Left hindlimb (tissue), 1 donor: ENCODE data around the gene MTRFR.
"Not testable (repeated sequence)": the region's sequence is repeated elsewhere in the genome, so short reads cannot be mapped to it uniquely, and the experiment has no call there.

Source experiments
- DNase-seq: peaks from one replicate; pipeline ENCODE4 v3.0.0-alpha.2; 2018

Gene MTRFR

GRCh38 chr12:123250471-123251383 is 17.5 kb downstream of the MTRFR start:
- no peak for DNase-seq

DNA sequence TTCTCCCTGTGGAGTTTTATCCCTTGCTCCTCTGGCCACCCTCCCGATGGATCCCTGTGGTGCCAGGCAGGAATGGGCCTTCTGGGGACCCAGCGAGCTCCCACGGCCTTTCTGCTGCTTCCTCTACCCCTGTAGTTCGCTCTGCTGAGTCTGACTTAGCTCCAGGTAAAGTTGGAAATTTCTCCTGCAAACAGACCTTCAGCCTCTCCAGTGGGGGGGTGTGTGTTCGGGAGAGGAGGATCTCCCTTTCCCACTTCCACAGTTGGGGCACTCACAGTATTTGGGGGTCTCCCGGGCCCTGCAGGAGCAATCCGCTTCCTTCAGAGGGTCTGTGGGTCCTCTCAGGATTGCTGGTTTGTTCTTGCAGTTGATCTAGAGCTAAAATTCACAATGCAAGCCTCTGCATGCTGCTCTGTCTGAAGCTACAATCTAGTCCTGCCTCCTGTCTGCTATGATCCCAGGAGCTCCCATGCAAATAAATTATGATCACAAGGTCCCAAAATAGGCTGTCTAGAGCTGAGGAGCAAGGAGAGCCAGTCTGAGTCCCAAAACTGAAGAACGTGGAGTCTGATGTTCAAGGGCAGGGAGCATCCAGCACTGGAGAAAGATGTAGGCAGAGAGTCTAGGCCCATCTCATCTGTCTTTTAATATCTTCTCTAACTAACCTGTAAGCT is 18.3 kb downstream of the MTRFR start:
- DNase-seq: no peak

DNA sequence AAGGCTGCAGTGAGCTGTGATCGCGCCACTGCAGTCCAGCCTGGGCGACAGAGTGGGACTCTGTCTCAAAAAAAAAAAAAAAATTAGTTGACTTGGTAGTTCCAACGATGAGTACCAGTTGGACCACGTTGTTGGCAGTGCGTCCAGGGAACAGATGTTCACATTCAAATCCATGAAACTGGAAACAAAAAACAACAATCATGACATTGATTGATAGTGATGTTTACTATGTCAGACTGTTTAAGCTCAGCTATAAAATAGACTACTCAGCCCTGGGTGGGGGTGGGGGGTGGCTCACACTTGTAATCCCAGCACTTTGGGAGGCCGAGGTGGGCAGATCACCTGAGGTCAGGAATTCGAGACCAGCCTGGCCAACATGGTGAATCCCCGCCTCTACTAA is 19.1 kb downstream of the MTRFR start:
- not testable (repeated sequence) for DNase-seq

GRCh38 chr12:123253641-123254459 is 20.6 kb downstream of the MTRFR start:
- no peak for DNase-seq

- DNase-seq: no peak
These were observed 21.7 kb downstream of the MTRFR start for GRCh38 chr12:123254853-123255446.

- no peak for DNase-seq
These were observed 25.4 kb downstream of the MTRFR start for GRCh38 chr12:123258593-123258992.

GRCh38 chr12:123260081-123260480 is 26.8 kb downstream of the MTRFR start:
- DNase-seq: no peak

- DNase-seq: no peak
These were observed 28.0 kb downstream of the MTRFR start for GRCh38 chr12:123261196-123261595.

- no peak for DNase-seq
These were observed 30.1 kb downstream of the MTRFR start for GRCh38 chr12:123263196-123263817.

- DNase-seq: no peak
These were observed 31.4 kb downstream of the MTRFR start for GRCh38 chr12:123264642-123265041.

GRCh38 chr12:123265851-123266678 is 32.8 kb downstream of the MTRFR start:
- DNase-seq: no peak

DNA sequence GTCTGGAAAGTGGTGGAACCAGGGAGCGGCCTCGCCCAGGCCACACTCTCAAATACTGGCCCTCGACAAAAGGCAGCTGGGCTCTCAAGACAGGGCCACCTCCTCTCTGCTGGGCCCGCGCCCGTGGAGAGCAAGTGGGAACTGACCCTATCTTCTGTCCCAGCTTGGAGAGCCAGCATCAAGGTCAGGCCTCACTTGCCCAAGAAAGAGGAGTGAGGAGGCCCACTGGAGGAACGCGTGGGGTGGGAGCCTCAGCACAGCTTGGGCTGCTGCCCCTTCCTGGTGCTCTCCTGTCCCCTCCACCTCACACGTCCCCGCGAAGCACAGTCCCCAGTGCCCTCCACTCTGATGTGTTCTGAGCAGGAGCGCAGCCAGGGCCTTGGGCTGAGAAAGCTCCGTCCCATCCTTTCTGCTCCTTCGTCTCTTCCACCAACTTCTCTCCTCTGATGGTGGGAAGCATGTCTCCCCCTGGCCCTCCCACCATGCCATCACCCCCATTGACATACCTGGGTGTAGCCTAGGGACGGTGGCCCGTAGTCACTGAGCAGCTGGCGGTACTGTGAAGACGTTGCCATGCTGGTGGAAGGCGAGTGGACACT is 33.5 kb downstream of the MTRFR start:
- no peak for DNase-seq

DNA sequence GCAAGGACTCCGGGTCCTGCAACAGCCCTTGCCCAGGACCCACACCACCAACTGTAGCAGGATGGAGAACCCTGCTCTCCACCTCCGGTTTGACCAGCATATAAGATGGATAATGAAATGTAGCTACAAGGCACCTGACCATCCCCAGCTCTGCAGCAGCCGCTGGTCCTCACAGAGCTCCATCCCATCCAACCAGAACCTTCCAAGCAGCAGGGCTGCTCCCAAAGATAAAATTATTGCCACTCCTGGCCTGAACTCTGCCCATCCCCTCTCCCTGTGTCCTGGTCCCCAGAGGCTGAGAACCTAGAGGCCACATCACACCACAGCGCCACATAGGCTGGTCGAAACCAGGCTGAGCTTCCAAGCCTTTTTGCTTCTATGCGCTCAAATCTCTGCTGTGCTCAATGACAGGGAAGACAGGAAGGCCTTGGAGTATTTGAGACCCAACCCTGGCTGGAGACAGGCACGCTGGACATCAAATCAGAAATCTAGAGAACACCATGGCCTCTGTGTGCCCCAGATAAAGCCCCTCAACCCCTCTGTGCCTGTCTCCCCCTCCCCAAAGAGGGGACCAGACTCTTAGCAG is 34.2 kb downstream of the MTRFR start:
- no peak for DNase-seq

DNA sequence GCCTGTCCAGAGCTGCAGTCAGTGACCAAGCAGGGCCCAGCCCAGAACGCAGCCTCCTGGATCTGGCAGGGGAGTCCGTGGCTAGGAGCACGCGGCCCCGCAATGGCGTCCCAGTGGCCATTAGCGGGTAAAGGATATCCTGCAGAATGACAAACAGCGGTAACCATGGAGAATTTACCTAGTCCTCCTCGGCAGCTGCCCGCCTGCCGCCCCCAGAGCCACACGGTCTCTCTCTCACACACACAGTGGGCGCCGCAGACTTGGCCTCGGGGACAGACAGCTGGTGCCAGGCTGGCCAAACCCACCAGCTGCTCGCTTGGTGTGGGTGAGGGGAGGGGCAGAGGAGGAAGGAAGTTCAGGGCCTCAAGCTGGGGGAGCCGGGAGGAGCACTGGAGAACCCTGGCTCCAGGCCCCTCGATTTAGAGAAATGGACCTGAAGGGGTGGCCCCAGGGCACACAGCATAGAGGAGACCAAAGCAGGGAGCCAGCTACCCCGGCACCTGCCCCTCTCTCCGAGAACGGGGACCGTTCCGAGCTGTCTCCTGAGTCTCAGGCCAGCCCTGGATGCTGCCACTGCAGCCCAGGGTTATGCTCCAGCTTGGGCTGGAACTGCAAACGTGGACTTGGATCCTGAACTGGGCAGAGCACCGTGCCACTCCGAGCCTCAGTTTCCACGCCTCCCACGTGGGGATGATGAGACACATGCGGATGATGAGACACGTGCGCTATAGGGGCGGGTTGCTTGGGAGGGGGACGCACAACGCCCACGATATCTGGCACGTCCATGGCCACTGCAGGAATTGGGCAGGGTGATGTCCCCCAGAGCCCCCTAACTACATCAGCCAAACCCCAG is 35.0 kb downstream of the MTRFR start:
- DNase-seq: peak; percentile 86

GRCh38 chr12:123268850-123269249 is 35.6 kb downstream of the MTRFR start:
- DNase-seq: peak; percentile 39

DNA sequence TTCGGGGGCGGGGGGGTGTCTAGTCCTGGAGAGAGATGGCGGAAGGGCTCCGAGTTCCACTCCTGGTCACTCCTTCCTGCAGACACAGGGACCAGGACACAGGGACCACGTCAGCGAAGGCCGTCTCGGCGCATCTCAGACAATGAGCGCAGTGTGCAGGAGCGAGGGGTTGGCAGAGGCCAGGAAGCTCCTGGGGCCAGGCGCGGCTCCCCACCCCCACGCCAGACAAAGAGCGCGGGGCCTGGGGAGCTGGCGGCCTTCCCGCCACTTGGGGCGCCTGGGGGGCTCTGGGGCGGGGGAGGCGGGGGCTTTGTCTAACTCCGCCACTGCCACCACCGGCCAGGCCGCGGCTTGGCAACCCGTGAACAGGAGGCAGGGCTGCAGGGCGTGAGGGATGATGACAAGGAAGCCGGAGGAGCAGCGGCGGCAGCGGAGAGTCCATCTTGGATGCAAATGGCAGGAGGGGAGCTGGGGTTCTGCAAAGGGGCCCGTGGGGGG is 36.2 kb downstream of the MTRFR start:
- DNase-seq: peak; percentile 91

GRCh38 chr12:123269896-123270213 is 36.6 kb downstream of the MTRFR start:
- DNase-seq: no peak

DNA sequence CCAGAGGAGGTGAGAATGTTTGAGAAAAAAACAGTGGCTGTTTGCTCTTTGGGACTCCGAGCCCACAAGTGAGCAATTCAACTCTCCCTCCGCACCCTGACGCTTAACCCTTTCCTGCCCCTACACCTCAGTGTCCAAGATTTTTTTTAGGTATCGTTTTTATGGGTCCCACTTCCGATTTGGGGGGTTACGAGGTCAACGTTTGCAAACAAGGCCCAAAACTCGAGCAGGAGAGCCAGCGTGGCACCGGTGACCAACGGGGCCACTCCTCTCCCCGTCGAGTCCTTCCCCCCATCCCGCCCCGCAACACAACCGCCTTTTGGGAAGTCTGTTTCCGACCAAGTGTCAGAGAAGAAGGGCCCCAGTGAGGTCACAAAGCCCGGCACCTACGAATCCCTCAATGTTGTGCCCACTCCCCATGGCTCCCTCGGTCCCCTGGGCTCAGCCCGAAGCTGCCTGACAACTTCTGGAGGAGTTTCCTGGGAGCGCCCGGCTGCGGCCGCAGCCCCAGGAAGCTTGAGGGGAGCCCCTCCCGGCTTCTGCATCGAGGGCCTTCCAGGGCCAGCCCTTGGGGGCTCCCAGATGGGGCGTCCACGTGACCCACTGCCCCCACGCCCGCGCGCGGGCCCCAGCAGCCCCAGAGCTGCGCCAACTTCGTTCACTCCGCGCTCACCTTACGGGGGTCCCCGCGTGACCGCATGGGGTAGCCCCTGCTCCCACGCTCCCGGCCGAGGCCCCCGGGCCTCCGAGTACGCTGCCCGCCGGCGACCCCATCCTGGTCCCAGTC is 37.2 kb downstream of the MTRFR start:
- peak; percentile 65 for DNase-seq
